GM19438 (cell line): ENCODE measurements around the gene GLS.
"Not testable (repeated sequence)": the region's sequence is repeated elsewhere in the genome, so short reads cannot be mapped to it uniquely, and the experiment has no call there.

Experiments
- ATAC-seq: cut with Tn5 transposase; IDR thresholded peaks from one replicate; pipeline ENCODE4 v1.9.1; 2021; ENCODE audit warnings: low read depth; ENCODE audit not compliant: unreplicated experiment

Gene GLS

DNA sequence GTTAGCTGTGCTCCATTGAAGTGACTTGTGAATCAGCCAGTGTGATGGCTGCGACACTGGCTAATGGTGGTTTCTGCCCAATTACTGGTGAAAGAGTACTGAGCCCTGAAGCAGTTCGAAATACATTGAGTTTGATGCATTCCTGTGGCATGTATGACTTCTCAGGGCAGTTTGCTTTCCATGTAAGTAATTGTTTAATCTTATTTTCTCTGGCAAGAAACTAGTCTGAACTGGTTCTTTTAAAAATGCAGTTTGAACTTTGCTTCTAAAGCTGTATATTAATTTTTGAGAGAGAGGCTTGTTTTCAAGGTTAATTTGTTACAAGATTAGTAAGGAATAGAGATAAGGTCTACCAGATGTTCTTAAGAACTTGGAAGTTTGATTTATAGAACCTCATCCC is 46.7 kb downstream of the GLS start:
- ATAC-seq, result no peak

DNA sequence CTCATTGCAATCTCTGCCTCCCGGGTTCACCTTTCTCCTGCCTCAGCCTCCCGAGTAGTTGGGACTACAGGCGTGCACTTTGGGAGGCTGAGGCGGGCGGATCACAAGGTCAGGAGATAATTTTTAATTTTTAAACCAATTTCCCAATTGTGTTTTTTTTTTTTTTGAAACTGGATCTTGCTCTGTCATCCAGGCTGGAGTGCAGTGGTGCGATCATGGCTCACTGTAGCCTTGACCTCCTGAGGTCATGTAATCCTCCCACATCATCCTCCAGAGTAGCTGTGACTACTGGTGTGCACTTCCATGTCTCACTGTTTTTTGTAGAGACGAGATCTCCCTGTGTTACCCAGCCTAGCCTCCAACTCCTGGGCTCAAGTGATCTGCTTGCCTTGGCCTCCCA is 49.3 kb downstream of the GLS start:
- ATAC-seq, result no peak

DNA sequence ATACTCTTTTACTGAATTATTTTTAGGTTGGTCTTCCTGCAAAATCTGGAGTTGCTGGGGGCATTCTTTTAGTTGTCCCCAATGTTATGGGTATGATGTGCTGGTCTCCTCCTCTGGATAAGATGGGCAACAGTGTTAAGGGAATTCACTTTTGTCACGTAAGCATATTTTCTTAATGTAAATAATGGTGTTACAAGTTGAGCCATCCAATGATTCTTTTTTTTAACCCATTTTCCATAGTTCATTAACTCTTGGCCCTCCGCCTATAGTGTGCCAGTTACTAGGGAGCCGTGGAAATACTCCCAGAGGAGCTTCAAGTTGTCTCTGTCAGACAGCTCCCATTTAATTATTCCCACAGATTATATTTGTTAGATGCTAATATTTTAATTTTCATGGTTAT is 49.8 kb downstream of the GLS start:
- no peak for ATAC-seq

DNA sequence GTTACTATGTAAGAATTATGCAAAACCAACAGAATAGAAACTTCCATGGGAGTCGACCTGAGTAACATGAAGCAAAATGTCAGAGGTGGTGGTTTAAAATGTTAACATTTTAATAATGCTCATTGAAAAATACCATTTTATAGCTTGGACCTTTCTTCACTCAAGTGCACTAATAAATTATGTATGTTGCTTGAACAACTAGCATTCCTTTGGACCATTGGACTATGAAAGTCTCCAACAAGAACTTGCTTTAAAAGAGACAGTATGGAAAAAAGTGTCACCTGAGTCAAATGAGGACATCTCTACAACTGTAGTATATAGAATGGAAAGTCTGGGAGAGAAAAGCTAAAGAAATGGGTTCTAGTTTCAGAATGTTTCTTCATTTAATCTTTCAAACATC is 51.9 kb downstream of the GLS start:
- ATAC-seq, result no peak

DNA sequence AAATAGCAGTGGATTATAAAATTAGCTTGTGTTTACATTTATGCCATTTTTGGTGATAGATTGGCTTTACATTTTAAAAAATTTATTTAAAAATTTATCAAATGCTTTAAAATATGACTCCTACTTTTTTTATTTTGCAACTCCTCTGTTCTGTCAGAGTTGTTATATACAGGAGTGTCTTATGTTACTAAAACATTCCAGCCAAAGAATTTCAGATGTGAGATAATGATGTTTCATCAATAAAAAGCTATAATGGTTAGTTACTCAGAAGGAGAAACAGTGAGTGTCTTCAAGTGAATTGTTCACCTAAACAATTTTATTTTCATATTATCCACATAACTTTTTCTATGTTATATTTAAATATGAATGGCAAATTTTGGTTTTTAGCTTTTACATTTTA is 52.7 kb downstream of the GLS start:
- ATAC-seq, result no peak

DNA sequence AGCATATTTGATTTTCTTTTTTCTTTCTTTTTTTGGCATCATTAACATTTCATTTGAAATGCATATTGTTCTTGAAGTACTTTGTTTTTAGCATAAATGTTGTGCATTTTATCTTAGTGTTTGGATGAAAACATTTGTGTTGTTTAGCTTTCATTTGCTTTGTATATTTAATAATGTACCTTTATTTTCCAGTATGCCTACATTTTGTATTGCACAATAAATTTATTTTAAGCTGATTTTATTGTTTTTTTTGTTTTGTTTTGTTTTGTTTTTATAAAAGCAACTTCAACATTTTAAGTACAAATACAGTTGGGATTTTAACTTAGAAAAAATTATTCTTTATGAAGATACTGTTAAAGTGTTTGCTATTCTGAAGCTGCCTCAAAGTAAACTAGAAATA is 54.4 kb downstream of the GLS start:
- ATAC-seq, result no peak

DNA sequence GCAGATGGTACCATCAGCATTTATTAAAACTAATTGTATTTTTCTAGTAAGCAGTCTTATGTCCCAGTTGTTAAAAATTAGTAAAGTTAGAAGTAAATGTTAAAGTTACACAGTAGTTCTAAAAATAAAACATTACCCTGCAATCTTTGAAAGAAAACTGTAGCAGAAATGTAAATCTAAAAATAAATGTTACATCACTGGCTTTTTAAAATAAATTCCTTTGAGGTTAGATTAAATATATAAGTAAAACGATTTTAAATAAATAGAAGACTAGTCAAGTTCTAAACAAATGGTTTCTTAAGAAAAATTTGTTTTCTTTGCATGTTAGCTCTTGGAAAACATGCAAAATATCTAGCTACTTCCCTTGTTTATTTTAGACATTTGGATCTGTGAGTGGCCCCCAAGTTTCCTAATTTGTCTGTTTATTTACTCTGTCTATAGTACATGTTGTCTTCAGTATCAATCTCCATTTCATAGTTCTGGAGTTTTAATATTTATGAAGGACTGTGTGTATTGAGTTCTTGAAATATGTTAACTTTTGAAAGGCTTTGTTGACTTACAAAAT is 58.2 kb downstream of the GLS start:
- no peak for ATAC-seq

DNA sequence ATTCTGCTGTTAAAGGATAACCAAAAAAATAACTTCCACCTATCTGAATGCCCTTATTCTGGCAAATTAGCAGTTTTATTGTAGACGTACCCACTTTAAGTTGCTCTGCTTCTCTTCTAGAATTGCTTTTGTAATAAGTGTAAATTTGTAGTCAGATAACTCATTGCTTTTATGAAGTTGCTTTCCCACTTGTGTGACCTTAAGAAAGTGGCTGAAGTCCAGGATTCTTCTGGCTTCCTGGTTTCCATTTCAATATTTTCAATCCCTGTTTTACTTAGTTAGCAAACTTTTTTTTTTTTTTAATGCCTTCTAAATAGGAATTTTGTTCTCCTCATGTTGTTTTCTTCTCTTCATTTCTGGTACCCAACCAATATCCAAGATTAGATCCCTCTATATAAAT is 59.8 kb downstream of the GLS start:
- ATAC-seq, result no peak

DNA sequence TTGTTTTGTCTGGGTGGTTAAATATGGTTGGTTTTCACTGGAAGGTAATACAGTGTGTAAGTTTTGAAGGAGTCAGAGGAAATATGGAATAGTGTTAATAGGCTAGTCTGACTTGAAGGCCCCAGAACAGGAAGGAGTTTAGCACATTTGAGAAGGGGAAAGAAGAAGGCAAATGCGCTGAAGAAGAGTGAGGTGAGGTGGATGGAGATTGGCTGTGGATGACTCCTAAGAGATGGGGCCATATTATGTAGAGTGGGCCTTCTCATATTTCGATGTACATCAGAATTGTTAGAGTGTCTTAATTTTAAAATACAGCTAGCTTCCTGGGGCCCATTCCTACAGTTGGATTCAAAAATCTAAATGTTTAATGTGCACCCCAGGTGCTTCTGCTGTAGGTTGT is 61.0 kb downstream of the GLS start:
- no peak for ATAC-seq

DNA sequence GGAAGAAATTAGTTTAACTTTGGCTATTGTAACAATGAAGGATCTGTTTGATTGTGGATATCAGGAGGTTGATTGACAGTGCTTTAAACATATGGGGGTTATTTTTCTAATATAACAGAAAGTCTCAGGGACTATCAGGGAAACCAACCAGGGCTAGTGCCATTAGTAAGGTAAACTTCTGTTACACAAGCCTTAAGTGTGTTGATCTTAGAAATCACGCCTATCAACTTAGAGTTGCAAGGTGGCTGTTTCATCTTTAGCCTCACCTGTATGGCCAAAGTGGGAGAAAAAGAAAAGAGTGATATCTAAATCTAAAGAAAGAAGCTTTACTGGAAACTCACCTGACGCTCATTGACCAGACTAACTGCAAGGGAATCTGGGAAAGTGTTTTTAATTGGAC is 62.1 kb downstream of the GLS start:
- no peak for ATAC-seq

DNA sequence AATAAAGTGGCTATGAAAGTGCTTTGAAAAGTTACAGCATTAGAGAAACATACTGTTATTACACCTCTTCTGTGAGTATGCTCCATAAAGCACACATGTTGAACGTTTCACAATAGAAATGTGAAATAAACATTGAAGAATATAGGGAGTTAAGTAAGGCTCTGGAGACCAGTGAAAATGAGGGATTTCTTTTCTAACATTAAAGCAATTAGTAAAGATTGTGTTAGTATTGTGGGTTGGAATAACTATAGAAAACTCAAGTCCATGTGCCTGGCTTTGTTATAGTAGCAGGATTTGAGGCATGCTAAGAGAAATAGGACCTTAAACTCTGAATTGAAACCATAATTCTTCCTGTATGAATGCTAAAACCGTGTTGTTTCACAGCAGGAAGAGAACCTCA is 63.1 kb downstream of the GLS start:
- no peak for ATAC-seq

DNA sequence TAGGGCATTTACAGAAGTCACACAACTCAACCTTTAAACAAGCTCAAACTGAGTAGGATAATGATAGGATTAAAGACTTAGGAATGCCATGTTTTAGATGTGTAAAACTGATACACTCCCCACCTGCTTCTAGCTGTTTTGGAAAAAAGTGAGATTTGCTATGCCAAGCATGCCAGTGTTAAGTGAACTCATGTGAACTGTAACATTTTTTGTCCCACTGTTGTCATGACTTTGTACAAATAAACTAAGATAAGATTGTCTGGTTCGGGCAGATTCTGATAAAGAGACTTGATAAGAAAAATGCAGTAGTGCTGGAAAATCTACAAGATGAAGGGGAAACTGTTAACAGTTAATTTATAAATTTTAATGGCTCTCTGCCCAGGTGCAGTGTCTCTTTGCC is 66.5 kb downstream of the GLS start:
- no peak for ATAC-seq

DNA sequence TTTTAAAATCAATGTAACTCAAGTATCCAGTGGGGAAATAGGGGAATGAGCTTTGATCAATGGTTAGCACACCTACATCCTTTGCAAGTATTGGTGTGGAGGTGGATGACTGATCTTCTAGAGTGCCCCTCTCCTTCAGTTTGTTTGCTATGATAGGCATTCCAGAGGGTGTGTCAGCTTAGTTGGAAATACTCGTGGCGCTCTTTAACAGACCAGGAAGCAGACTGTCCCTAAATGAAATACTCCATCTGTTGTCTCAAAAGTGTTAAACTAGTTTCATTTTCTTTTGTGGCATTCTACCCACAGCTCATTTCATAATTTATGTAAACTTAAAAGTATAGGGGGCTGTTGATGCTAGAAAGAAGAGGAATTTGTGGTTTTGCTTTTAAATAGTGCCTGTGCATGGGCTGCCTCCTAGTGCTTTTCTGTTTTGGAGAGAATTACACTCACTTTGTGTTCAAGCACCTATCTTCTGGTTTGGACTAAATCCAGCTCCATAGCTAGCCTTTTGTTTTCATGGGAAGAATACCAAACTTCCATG is 67.2 kb downstream of the GLS start:
- peak; percentile 48 for ATAC-seq

DNA sequence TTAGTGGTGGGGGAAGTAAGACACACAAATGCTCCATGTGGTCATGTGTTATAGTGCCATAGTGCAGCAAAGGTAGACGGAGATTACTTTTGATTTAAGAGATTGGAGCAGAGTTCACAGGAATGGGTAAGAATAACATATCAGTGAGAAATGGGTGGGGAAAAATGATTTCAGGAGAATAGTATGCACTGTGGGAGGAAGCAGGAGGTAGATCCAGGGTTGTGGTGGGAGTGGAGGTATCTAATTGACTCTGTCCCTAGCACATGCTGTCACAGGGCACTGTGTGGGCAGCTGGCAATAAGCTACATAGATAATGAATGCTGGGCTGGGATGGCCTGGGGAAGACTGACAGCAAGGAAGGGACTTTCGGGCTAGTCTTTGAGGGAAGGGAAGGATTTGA is 68.0 kb downstream of the GLS start:
- ATAC-seq, result no peak

DNA sequence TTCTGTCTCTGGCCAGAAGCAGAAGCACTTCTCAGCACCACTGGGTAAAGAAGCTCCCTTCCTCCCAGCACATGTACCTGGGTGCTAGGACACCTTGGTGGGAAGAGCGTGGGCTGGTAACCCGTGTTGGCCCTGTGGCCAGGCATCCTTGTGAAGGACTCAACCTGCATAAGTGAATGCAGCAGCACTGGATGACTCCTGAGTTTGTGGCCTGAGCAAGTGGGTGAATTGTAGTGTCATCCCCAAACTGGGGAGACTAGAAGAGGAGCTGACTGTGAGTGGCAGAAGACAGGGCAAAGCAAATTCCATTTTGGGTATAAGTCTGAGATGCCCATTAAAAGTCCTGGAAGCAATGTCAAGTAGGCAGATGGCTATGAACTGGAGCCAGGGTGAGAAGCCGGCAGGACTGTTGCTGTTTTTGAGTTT is 70.0 kb downstream of the GLS start:
- no peak for ATAC-seq

DNA sequence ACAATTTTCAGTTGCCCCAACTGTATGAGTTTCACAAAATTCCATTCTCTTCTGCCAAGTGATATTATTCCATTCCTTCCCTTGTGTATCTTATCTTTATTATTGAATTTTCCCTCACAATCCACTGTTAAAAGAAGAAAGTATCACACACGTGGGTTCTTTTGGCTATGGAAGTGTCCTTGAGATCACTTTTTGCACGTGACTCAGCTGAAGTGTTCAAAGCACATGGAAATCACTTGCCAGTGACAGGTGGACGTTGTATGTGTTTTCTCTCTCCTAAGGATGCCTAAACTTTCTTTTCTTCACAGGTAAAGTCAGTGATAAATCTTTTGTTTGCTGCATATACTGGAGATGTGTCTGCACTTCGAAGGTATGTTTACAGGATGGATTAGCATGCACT is 72.6 kb downstream of the GLS start:
- ATAC-seq, result no peak

DNA sequence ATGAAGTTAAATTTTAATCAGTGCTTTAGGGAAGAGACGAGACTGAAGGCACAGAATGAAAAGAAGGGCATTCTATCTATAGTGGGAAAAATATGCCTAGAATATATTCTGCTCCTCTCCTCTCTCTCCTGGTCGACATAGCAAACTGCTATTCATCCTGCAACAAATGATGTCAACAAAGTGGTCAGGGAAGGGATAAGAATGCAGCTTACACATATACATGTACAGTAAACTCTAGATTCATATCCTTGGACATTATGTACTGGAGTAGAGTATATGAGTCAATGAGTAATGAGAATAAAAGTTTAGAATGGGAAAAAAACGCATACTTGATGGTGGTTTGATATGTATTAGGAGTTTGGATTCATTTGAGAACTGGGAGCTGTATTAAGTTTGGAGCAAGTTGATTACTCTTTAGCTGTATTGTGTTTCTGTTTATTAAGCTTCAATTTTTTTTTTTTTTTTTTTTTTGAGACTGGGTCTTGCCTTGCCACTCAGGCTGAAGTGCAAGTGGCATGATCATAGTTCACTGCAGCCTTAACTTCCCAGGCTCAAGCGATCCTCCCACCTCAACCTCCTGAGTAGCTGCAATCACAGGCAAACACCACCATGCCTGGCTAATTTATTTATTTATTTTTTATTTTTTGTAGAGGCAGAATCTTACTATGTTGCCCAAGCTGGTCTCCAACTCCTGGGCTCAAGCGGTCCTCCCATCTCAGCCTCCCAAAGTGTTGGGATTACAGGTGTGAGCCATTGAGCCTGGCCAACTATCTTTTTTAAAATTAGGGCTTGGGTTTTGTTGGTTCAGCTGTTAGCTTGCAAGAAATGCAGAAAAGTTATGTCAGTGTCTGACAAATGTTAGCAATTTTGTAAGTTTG is 79.5 kb downstream of the GLS start:
- no peak for ATAC-seq

DNA sequence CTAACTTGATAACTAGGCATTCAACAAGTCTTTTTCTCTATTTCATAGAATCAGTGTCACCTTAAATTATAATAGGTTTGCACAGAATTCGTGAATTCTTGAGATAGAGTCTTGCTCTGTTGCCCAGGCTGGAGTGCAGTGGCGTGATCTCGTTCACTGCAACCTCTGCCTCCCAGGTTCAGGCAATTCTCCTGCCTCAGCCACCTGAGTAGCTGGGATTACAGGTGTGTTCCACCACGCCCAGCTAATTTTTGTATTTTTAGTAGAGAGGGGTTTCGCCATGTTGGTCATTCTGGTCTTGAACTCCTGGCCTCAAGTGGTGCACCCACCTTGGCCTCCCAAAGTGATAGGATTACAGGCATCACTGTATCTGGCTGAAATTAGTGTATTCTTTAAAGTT is 80.5 kb downstream of the GLS start:
- ATAC-seq, result not testable (repeated sequence)

DNA sequence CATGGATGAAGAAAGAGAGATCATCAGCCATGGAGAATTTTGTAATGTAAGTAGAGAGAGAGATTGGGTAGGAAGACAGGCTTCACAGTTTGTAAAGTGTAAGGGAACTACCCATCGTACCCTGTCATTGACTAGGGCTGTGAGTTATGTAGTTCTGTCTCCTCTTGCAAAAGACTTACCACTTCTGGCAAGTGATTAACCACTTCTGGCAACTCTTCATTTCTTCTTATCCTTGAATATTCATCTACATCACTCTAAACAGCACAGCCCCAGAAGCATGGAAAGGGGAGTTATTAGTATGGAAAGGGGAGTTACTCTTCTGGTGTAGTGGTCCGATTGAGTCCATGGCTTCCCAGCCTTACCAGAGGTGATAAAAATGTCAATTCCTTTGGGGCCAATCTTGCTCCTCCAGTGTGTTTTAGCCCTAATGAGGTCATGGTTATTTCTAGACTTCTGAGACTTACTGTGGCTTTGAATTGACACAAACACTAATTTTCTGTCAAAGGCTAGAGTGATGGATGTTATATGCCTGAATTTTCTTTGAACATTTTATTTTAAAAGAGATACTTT is 81.4 kb downstream of the GLS start:
- ATAC-seq, result no peak

DNA sequence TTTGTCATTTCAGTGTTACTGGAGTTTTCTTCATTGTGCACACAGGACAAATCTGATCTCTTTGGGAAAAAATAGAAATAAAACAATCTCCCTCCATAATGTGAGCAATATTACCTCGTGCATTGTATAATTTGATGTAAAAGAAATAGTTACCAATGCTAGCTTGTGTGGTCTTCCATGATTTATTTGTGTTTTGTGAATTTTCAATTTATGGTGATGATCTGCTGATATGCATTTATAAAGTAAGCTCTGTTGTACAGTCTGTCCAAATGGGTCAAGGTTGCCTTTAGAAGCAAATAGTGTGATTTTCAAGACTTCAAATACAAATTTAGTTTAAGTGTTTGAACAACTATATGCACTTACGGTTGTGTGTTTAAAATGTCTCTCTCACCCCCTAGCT is 82.5 kb downstream of the GLS start:
- no peak for ATAC-seq

DNA sequence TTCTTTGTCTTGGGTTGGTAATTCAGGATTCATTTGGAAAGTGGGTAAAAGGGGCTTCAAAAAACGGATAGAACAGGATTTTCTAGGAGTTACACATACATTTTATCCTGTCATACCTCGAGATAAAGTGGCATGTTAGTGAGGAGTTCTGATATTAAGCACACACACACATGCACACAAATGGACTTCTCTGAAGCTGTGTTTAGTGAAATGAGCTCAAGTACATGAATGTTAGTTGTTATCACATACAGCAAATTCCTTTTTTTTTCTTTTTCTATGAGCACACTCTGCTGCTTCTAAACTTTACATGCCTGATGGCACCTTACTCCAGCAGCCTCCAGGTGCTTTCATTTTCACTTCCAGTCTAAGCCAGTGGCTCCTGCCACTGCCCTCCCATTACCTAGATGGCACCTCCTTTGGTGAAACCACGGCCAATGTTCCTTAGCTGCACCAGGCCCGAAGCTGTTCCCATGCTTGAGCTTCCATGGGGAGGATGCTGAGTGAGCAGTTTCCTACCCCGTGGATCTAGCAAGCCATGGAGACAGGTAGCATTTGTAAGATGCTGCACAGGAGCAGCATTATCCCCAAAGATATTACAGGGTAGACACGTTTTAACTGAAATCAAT is 83.7 kb downstream of the GLS start:
- ATAC-seq, result no peak
